ENCODE measurements around the gene GHRH.

The GHRH gene

GRCh38 chr20:37236462-37236861, 25.2 kb downstream of the GHRH start:
- no peak for DNase-seq

GRCh38 chr20:37235065-37235464, 26.5 kb downstream of the GHRH start:
- DNase-seq, result no peak

DNA sequence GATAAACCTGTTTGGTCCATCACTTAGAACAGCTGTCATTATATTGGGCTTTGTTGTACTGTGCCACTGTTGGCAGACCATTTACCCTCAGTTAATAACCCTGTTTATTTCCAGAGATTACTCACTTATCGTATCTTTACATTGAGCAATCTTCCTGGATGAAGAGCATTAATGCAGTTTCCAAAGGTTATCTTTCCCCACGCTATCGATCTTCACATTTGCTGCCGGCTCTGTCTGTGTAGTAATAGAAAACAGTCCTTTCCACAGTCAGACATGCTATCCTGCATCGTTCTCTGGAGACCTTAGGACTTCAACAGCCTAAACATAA, 27.4 kb downstream of the GHRH start:
- DNase-seq, result no peak

DNA sequence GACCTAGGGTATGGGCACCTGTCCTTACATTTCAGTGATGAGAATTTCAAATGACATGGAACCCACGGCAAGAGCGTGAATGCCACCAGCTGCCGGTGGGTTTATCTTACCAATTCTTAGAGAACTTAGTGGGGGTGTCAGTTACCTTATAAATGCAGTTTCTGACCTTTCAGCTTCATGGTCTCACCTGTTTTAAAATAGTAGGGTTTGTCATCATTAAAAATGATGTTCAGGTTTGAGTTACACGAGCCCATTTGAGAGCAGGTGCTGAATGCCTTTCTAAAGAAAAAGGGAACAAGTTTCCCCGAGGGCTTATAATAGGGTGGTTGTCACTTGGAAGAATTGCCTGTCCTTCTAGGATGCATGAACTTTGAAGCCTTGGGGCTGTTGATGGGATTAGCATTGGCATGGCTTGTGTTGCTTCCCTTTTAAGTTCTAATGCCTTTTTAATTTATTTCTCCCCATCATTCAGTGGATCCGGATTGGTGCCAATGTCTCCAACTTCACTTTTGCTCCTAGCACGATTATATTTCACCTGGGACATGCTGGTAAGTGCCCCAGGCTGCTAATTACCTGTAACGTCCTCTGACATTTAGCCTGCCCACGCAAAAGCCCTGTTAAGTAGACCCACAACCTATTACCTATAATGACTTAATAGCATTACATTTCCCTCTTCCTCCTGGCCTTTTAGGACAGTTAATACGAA, 27.9 kb downstream of the GHRH start:
- DNase-seq, result peak; percentile 79

DNA sequence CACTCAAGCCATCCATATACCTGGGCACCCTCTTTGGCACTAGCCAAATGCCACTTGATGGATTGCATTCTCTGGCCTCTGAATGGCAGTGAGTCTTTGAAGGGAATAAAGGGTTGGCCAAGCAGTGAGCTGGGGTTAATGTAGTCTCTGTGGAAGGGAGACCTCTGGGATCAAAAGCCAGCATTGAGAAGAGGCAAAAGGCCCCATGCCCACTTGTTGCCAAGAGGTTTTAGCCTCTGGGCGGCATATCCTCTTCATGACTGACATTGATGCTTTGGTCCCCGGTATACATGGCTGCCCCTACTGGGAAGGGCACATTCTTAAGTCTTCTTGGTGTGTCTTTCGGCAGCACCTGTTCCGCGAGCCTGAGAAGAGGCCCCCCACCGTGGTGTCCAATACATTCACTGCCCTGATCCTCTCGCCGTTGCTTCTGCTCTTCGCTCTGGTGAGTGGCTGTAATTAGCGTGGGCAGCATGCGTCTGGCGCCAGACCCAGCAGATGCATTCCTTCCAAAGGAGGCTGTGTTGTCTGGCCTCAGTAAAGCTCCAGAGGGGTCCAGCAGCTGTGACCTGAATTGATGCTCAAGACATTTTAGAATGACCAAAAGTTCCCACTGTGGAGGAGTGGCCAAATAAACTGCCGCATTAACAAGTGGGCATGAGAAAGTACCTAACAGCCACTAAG, 29.5 kb downstream of the GHRH start:
- no peak for DNase-seq

DNA sequence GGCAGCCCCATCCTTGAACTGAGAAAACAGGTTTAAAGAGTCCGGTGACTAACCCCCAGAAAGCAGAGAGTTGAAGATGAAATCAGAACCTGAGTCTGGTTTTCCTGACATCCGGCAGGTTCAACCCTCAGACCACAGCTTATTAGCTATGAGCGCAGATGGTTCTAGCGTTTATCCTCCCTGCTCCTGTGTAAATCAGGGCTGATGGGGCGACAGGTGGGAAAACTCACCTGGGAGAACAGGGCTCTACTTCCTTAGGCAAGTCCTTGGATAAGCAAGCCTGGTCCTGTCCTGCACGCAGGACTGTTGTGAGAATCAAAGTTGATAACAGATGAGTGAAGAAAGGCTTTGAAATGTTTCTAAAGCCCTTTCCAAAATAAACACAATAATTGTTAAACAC, 31.4 kb downstream of the GHRH start:
- no peak for DNase-seq

DNA sequence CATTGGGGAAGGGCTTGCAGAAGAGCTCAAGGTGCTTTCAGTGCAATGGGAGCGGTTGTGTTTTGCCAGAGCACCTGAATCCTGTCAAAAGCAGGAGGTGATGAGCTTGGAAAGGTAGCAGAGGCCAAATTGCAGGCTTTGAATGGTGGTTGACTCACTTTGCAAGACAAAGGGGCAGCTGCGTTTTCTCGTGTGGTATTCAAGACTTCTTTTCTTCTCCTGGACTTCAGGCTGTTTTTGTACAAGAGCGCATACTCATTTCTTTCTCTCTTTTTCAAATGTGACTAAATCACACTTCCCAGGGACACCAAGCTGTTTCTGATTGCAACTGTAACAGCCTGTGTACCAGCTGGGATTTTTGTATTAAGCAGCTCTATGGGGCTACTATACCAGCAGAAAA, 32.3 kb downstream of the GHRH start:
- DNase-seq, result no peak

GRCh38 chr20:37228656-37229055, 33.0 kb downstream of the GHRH start:
- DNase-seq, result no peak

DNA sequence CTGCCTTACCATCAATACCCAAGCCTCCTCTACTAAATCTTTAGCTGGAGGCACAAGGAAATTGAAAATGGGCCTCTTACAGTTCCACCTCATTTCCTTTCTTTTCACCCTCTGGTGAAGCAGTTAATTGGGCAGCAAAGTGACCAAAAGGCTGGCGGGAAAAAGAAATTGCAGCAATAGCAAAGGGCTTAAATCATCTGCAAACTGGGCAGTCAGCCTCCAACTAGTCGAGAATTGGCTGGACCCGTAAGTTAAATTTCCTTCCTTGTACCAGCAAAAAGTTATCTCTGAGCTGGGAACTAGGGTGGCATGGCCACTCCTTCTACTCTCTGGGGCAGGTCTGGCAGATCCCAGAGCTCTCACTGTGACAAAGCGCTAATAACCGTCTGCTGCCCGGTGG, 33.5 kb downstream of the GHRH start:
- DNase-seq, result no peak

GRCh38 chr20:37226889-37227288, 34.7 kb downstream of the GHRH start:
- DNase-seq, result no peak

DNA sequence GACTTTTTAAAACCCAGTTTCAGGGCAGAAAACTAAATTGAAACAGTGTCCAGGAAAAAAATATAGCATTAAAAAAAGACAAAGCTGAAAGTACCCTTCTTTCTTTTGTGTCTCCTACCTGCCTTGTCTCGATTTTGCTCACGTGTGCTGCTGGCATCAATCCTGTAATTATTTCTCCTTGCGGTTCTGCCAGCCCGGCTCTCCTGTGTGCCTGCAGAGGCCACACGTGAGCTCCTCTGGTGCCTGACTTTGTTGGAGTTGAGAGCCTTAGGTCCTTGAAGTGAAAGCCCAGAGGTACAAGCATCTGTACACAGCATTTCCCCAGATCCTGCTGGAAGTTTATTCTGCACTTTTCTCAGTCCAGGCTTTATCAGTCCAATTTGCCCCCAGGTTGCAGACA, 36.5 kb downstream of the GHRH start:
- DNase-seq, result no peak

- no peak for DNase-seq
Observed at GRCh38 chr20:37223053-37223452, 38.6 kb downstream of the GHRH start.

DNA sequence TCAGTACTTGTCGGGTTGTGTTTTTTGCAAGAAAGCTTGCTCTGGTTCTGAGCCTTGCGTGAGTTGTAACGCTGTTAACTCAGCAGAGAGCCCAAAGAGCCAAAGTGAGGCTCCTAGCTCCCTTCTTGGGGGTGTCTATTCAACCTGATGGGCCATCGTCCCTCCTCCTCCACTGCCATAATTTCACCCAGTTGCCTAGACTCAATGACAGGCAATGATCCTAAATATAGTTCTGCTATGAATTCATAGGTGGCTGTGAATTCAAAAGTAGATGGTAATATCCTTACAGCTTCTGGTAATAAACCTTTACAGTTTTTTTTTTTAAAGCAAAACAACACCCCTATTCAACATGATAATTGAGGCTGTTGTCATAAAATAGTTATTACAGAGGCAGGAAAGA, 39.5 kb downstream of the GHRH start:
- DNase-seq, result no peak

DNA sequence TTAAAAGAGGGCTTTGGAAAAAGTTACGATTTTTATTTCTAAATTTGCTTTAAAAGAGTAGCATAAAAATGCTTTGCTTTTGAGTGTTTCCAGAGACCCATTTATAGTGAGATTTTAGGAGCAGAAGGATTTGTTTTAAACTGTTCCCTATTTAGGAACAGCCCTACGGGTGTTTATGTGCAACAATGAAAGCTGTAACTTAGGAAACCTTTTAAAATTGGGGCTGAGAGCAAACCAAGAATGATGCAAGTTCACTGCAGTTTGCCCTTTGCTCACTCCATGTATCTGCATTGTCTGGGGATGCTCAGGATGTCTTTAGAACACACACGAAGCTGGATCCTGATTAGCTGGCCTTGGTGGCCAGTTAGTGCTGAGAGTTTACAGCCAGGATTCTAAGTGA, 40.9 kb downstream of the GHRH start:
- DNase-seq, result no peak

DNA sequence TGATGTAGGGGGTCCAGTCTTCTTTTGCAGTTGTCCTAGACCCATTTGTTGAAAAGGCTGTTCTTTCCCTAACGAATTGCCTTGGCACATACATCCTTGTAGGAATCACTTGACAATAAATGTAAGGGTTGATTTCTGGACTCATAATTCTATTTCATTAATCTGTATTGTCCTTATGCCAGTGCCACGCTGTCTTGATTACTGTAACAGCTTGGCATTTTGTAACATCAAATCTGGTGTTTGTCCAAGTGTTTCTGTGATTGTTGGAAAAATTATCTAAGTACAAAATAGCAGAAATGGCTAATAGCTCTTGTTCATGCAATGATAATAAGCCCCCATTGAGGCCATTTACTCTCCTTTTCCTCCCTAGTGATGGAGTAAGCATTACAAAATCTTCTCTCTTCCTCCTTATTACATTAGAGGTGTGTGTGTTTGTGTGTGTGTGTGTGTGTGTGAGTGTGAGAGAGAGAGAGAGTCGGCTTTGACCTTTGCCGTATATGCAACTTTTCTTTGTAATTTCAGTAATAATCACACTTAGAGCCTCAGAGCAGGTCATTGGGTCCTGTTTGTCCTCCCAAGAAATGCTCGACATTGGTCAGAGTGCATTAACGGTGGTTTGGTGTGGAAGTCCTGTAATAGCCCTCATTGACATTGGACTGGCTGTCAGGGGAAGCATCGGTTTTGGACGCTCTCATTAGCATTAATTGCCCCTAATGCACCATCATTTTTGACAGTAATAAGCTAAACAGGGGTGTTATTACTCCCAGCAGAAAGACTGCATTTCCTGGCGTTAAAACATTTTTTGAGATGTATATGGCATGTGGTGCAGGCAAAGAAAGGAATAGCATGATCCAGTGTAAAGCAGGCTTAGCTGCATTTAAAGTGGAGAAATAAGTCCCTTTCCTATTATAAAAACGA, 41.6 kb downstream of the GHRH start:
- DNase-seq, result peak; percentile 23

- no peak for DNase-seq
Observed at GRCh38 chr20:37218976-37219375, 42.6 kb downstream of the GHRH start.

- no peak for DNase-seq
Observed at GRCh38 chr20:37218441-37218840, 43.2 kb downstream of the GHRH start.

- no peak for DNase-seq
Observed at GRCh38 chr20:37209661-37210314, 51.8 kb downstream of the GHRH start.

- no peak for DNase-seq
Observed at GRCh38 chr20:37209193-37209592, 52.4 kb downstream of the GHRH start.

DNA sequence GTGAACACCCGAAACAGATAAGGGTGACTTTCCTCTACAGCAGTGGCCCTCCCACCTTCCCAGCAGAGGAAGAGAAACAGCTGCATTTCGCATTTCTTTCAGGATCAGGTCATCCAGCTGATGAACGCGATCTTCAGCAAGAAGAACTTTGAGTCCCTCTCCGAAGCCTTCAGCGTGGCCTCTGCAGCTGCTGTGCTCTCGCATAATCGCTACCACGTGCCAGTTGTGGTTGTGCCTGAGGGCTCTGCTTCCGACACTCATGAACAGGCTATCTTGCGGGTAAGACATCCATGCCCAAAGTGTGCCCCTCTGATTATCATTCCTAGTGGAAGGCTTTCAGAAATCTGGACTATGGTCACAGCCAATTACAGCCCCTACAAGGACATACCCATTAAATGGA, 54.4 kb downstream of the GHRH start:
- no peak for DNase-seq

GRCh38 chr20:37205794-37206193, 55.8 kb downstream of the GHRH start:
- no peak for DNase-seq

- no peak for DNase-seq
Observed at GRCh38 chr20:37205130-37205529, 56.5 kb downstream of the GHRH start.

GRCh38 chr20:37204056-37204455, 57.6 kb downstream of the GHRH start:
- no peak for DNase-seq
